ENCODE results near the gene ARFGEF2.

GRCh38 chr20:49052334-49052733 lies 130.8 kb downstream of the ARFGEF2 start:
- no peak for TF ChIP-seq CTCF (IDR thresholded peaks at IDR 0.05; ENCODE audit: poor library complexity, severe bottlenecking)
- TF ChIP-seq TAF1 (IDR thresholded peaks at IDR 0.05; ENCODE audit: low read depth), result no peak
- no peak for TF ChIP-seq EP300 (conservative IDR thresholded peaks at IDR 0.05; ENCODE audit: poor library complexity, severe bottlenecking)
- TF ChIP-seq MXI1 (conservative IDR thresholded peaks at IDR 0.05; ENCODE audit: poor library complexity, severe bottlenecking), result no peak
- no peak for TF ChIP-seq EZH2 (IDR thresholded peaks at IDR 0.05; ENCODE audit: borderline replicate concordance, insufficient read depth, low read length, poor library complexity, severe bottlenecking)
- TF ChIP-seq, protein P1, sequence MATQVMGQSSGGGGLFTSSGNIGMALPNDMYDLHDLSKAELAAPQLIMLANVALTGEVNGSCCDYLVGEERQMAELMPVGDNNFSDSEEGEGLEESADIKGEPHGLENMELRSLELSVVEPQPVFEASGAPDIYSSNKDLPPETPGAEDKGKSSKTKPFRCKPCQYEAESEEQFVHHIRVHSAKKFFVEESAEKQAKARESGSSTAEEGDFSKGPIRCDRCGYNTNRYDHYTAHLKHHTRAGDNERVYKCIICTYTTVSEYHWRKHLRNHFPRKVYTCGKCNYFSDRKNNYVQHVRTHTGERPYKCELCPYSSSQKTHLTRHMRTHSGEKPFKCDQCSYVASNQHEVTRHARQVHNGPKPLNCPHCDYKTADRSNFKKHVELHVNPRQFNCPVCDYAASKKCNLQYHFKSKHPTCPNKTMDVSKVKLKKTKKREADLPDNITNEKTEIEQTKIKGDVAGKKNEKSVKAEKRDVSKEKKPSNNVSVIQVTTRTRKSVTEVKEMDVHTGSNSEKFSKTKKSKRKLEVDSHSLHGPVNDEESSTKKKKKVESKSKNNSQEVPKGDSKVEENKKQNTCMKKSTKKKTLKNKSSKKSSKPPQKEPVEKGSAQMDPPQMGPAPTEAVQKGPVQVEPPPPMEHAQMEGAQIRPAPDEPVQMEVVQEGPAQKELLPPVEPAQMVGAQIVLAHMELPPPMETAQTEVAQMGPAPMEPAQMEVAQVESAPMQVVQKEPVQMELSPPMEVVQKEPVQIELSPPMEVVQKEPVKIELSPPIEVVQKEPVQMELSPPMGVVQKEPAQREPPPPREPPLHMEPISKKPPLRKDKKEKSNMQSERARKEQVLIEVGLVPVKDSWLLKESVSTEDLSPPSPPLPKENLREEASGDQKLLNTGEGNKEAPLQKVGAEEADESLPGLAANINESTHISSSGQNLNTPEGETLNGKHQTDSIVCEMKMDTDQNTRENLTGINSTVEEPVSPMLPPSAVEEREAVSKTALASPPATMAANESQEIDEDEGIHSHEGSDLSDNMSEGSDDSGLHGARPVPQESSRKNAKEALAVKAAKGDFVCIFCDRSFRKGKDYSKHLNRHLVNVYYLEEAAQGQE (IDR thresholded peaks at IDR 0.05; ENCODE audit: borderline replicate concordance), result no peak
- no peak for TF ChIP-seq SMC3 (conservative IDR thresholded peaks at IDR 0.05; ENCODE audit: poor library complexity)
